RWPE1 (cell line): ENCODE results near the gene TRRAP.

ENCODE experiments used
- CTCF ChIA-PET: fragments of 350-600 bp; sonication (Branson Sonifier 250); formaldehyde crosslinking; extraction: SDS; loops from one replicate; lab custom pipeline; 2021; lab: Yijun Ruan, JAX
- POLR2A ChIA-PET: fragments of 400-600 bp; formaldehyde crosslinking; extraction: SDS; loops from one replicate; lab custom pipeline; 2020; ENCODE audit warnings: antibody characterized with exemption; ENCODE audit not compliant: low non-redundant PET; lab: Yijun Ruan, JAX
- DNase-seq: peaks from one replicate; pipeline ENCODE4 v3.0.0; 2012; ENCODE audit warnings: low spot score
- H3K27ac ChIP-seq: fragments of 450-650 bp; 2 replicates; pipeline ENCODE4 v1.5.1; 2017
- CTCF ChIP-seq: fragments of 450-650 bp; conservative IDR thresholded peaks from 2 replicates; pipeline ENCODE4 v1.5.1; 2017; ENCODE audit warnings: low read depth, mild to moderate bottlenecking

The TRRAP gene

GRCh38 chr7:98902523-98902922 is 24.2 kb downstream of the TRRAP start:
- ChIA-PET CTCF (interaction anchor here (0.6 to 1.1 kb wide), 2 partner anchors 19 to 23 kb away, joined by 3 read pairs; no protein-coding TSS in a partner anchor), POLR2A (no interaction called here)
- DNase-seq: no peak
- no peak for TF ChIP-seq CTCF
- H3K27ac ChIP-seq: no peak overlapping the region

GRCh38 chr7:98903246-98903645 is 24.9 kb downstream of the TRRAP start:
- no peak for TF ChIP-seq CTCF
- no peak for DNase-seq
- ChIA-PET CTCF (interaction anchor here (0.6 to 1.3 kb wide), 2 partner anchors 439 to 482 kb away, joined by 3 to 4 read pairs; no protein-coding TSS in a partner anchor), POLR2A (no interaction called here)
- H3K27ac ChIP-seq: no peak overlapping the region

- no peak overlapping the region for H3K27ac ChIP-seq
- ChIA-PET POLR2A (no interaction called here), CTCF (no interaction called here)
- DNase-seq: no peak
- no peak for TF ChIP-seq CTCF
These were observed 29.2 kb downstream of the TRRAP start for GRCh38 chr7:98907570-98907969.

GRCh38 chr7:98908585-98908984 is 30.3 kb downstream of the TRRAP start:
- CTCF ChIA-PET: interaction anchor here (0.6 kb wide), 1 partner anchor 438 kb away, joined by 3 read pairs; no protein-coding TSS in a partner anchor
- no peak overlapping the region for H3K27ac ChIP-seq
- no peak for DNase-seq
- POLR2A ChIA-PET: no interaction called here
- TF ChIP-seq CTCF: no peak

GRCh38 chr7:98909487-98909886 is 31.2 kb downstream of the TRRAP start:
- ChIA-PET CTCF (no interaction called here), POLR2A (no interaction called here)
- DNase-seq: no peak
- TF ChIP-seq CTCF: no peak
- no peak overlapping the region for H3K27ac ChIP-seq

GRCh38 chr7:98910427-98910826 is 32.1 kb downstream of the TRRAP start:
- POLR2A ChIA-PET: no interaction called here
- no peak for TF ChIP-seq CTCF
- no peak overlapping the region for H3K27ac ChIP-seq
- no peak for DNase-seq
- CTCF ChIA-PET: no interaction called here
